Lung microvascular endothelial cell (primary cell): ENCODE data around the gene TRMT44. TPM values are rescaled to one million over a fixed set of nuclear protein-coding genes. Genes with fewer than 3 reads are reported as not detected.
"Not testable (repeated sequence)": the region's sequence is repeated elsewhere in the genome, so short reads cannot be mapped to it uniquely, and the experiment has no call there.

Experiments used
- DNase-seq, 2 donors: peaks; one replicate each; pipeline versions ENCODE4 v3.0.0 to v3.0.0-alpha.2; 2010; ENCODE audit warnings: low read depth in 2 of 2
- total RNA-seq: library from RNA; depleted of rRNA; stranded (reverse); fragments of >200 nt; gene quantifications from 2 replicates; pipeline ENCODE4 v1.2.1, GENCODE V29; 2014

TRMT44 gene
- total RNA-seq, 1 donor from 2014 or later, result 9.9 TPM

DNA sequence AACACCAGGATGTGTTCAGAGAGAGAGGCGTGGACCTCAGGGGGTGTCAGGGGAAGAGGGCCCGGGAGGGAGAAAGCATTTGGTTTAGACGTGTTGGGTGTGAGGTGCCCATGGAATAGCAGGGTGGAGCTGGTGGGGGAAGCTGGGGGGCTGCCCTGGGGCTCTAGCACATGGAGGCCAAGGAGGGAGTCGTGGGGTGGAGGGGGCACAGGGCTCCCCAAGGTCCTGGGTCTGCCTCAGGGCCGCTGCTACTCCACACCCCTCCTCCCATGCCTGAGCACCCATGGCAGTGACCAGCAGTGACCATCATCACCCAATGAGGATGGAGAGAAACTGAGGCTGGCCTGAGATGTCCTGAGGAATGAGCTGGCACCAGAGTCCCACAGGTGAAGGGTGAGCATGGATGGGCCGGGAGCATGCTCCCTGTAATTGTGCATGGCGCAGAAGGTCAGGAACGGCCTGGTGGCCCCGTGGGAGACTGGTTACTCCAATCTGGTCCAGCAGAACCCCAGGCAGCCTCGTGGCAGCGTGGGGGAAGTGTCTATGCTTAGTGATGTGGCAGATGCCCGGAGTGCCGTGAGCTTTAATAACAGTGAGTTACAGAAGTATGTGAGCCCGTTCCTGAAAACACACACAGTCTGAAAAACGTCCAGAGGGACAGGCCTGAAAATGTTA is 70.2 kb downstream of the TRMT44 start:
- DNase-seq, result no peak

DNA sequence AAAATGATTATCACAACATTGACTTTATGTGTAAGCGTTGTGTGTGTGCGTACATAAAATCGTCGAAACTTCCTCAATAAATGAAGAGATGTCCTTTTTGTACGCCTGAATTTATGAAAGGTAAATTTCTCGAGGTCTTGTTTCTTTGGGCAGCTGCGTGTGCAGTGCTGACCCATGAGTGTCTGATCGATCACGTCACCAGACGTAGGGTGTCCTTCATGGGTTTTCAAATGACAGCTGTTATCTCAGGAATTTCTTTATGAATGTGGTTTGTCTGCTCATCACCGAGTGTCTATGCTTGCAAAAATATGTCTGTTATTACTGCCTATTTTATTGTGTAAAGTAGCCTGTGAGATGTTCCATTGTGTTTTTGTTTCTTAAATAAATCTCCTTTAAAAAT is 71.9 kb downstream of the TRMT44 start:
- DNase-seq, result no peak

DNA sequence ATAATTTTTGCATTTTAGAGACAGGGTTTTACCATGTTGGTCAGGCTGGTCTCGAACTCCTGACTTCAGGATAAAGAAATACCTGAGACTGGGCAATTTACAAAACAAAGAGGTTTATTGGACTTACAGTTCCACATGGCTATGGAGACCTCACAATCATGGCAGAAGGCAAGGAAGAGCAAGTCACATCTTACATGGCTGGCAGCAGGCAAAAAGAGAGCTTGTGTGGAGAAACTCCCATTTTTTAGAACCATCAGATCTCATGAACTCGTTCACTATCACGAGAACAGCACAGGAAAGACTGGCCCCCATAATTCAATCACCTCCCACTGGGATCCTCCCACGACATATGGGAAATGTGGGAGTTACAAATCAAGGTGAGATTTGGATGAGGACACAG is 72.5 kb downstream of the TRMT44 start:
- not testable (repeated sequence) for DNase-seq

DNA sequence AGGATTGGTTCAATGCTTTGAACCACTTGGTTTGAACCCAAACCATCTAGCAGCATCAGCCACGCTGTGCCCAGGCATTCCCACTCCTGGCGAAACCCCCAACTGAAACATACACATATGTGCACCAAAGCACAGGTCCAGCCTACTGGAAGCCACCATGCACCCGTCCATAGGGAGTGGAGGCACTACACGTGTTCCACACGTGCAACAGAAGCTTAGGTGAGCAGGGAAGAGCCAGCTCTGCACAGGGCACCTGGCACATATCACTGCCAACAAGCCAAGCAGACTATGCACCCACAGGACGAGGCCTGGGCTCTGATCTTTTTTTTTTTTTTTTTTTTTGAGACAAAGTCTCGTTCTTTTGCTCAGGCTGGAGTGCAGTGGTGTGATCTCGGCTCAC is 73.4 kb downstream of the TRMT44 start:
- no peak for DNase-seq

DNA sequence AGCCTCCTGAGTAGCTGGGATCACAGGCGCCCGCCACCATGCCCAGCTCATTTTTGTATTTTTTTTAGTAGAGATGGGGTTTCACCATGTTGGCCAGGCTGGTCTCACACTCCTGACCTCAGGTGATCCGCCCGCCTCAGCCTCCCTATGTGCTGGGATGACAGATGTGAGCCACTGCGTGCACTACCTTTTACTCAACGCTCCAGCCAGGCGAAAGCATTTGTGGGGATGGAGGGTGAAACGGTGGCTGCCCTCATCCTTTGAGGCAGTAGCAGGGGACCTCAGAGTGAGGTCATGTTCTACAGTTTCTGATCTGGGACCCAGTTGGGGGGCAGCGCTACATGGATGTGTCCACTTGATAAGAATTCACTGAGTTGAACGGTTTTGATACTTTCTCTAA is 73.8 kb downstream of the TRMT44 start:
- DNase-seq, result no peak

DNA sequence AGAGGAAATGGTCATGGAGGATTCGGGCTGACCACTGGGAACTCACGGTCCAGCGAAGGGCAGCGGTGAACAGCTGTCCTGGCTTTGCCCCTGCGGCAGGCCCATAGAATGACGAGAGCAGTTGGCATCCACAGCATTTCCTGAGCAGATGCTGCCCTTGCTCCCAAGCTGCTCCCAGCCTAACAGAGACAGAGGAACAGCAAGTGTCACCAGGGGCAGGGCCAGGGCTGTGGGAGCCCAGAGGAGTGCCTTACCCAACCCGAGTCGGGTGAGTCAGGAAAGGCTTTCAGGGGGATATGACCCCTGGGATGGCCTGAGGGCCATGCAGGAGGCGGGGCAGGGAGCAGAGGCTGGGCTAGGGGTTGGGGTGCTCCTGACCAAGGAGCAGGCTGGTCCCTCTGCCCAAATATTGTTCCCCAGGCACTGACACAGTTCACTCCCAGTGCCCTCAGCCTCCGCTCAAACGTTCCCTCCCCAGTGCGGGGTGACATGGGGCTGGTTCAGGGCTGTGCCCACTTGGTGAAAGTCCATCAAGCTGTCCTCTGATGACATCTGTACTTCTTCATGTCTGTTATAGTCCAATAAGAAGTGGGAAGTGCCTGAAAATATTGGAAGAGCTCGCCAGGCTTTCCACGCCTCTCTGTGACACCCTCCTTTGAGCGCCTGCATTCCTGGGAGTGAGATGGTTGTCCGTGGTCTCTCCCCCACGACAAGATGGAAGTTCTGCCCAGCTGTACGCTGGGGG is 74.9 kb downstream of the TRMT44 start:
- peak; percentile 43 to 65 for DNase-seq

DNA sequence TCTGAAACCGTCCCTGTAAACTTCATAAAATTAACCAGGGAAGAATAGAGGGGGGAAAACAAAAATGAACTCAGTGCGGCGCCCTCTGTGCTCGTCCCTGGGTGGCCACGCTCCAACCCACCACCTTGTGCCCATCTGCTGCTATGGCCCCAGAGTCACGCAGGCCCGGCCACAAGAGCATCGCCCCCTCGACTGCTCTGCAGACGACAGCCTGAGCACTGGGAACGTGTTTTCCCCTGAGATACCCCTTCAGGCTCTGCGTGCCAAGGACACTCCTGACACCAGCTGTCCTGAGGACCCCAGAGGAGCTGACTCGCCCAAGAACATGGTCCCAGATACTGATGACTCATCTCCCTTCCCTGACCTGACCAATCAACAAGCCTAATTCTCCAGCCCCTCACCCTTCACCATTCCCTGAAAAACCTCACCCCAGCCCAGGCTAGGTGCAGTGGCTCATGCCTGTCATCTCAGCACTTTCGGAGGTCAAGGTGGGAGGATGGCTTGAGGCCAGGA is 75.5 kb downstream of the TRMT44 start:
- no peak for DNase-seq

DNA sequence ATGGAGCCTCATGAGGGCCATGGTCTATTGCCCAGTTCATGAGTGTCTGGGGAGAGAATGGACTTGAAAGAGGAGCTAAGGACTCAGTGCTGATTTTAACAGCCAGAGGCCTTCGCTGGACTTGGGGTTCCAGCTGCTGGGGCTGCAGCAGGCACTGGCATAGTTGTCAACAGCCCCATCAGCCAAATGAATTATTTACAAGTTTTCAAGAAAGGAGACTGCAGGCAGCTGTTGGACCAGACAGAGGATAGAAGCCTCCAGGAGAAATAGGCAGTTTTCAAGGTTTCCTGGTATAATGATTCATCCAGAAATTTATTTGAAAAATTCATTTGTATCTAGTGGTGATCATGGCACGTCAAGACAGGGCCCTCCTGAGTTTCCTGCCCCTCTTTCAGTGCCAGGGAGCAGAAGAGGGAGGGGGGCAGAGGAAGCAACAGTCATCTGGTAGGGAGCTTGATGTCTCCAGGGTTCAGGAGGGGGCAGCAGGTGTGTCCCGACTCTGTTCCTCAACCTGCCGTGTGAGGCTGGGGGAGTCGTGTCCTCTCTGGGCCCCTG is 76.5 kb downstream of the TRMT44 start:
- DNase-seq, result no peak

DNA sequence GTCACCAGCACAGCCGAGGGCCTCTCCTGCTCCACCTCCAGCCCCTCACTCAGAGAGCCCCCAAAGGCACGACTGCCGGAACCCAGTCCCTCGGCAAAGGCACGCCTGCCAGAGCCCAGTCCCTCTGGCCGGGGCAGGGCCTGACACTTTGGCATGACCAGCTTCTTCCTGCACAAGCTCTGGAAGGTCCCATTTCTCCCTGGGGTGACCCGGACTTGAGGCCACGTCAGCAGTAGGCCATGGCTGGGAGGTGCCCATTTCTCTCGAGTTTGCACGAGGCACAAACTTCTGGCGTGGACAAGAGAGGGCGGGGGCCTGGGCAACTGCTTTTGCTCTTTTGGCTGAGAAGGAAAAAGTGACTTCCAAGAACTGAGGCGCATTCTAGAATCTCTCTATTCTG is 77.4 kb downstream of the TRMT44 start:
- no peak for DNase-seq

DNA sequence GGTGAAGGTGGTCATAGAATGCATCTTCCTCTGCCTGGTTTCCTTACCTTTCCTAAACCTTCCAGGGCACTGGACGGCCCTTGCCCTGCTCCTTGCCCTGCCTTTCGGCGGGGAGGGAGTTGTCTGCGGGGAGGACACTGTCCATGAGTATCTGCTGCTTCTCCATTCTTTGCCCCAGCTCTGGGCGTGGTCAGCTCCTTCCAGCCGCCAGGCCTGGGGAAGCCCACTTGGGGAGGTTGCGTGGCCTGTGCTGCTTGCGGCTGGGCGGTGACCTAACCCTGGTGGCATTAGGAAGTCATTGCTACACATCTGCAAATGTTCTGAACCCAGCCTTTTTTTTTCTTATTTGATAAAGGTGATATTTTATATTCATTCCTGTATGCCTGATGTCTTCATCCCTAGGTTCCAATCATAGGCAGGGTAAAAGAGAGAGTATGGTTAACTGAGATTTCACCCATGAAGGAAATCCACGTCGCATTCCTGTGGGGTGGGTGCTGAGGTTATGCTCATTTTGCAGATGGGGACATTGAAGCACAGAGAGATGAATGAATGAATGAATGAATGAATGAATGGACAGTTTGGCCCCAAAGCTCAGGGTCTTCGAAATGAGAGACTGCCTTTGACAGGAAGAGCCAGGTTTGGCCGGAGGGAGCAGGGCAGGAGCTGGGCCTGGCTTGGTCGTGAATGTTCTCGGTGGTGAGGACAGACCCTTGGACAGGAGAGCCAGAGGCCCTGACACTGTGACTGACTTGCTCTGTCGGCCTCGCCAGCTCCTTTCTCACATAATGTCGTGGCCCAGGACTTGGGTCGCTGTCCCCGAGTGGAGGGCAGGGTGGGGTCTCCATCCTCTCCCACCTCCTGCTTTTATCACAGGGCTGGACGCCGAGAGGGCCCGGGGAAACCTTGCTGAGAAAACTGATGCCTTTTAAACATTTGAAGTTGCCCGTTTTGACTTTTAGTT is 81.9 kb downstream of the TRMT44 start:
- no peak for DNase-seq

DNA sequence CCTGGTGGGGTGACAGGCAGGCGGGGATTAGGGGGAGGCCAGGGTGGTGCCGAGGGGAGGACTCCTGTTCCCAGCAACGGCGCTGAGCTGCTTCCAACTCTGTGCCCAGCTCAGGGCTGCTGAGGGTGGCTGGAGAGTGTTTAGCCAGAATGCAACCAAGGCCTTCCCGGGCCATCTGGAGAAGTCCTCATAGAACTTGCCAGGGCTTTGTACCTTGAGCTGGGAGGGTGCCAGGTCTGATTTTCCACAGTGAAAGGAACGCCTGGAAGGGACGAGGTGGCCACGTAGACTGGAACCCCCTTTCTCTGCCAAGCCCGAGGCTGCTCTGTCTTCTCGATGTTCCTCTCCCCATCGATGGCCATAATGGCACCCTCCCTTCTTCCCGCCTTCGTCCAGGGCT is 82.6 kb downstream of the TRMT44 start:
- DNase-seq, result no peak

DNA sequence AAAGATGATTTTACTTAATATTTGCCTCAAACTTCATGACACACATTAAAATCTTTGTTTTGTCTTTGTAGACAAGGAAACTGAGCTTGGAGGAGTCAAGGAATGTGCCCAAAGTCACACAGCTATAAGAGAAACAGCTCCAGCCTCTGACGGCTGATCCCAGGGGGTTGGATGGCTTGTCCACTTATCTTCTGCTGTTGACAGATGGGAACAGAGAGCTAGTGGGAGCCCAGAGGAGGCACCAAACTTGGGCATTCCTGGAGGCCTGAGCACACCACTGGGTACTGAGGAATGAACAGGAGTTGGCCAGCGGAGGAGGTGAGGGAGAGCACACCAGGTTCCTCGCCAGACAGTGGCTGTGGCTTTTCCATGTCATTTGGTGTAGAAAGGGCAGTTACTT is 83.2 kb downstream of the TRMT44 start:
- DNase-seq, result no peak

DNA sequence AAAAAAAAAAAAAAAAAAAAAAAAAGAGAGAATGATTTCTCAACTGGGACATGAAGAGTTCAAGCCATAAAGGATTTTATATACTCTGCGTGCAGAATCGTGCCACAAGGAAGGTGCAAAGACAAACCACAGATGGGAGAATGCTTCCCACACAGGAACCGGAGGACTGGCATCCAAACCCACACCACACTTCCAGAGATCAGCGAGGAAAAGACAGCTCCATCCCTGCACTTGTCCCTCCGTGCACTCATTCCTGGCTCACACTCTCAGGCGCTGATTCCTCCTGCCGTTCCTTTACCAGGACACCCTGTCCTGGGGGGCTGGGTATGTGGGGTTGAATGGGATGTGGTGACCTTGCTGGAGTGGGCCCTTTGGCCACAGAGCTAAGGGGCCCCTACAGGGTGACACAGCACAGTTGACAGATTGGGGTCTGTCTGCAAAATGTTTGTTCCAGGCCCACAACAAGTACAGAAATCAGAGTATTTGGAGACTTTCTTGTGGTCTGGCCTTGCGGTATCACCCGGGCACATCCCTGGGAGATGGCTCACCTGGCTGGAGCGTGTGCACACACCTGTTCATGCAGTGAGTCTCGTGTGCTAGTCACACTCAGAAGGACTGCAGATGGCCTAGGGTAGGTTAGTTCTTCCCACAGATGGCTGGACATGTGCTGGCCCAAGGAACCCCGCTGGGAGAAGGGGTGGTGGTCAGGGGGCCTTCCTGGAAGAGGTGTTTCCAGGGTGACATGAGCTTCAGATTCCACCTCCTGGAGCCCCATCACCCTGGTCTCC is 84.2 kb downstream of the TRMT44 start:
- no peak for DNase-seq

DNA sequence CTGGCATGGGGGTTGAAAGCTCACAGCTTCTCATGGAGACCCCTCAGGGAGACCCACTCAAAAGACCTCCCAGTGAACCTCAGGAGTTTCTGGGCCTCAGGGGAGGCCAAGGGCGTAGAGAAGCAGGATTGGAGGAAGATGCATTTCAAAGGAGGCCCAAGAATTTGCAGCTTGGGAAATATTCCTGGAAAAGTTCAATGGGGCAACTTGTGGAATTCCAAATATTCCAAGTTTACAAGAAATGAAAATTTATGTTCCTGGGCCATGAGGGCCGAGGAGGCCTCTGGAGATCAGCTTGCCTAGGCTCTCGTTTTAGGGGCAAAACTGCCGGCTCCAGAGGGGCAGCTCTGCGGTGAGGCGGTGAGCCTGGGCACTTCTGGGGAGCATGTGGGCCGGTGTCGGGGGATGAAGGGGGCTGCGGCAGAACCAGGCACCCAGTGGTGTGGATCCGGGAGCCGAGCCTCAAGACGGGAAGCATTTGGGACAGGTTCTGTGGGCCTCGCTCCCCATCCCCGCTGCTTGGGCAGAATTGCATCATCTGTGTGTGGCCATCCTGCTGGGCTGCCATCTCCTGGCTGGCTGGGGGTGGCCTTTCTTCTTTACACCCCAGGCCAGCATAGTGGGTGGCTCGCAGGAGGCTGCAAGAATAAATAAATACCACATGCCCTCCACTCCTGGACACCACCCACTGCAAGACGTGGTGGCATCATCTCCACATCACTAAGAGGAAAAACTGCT is 85.0 kb downstream of the TRMT44 start:
- DNase-seq, result no peak

Other genes with a start within 250 kb of the TRMT44 start
- 96.8 and 147 TPM in 2 replicates for gene SH3TC1, start 241.5 kb upstream of the TRMT44 start, total RNA-seq
- gene HTRA3, start 171.0 kb upstream of the TRMT44 start, total RNA-seq, result 1.2 and 2.6 TPM in 2 replicates
- 22.6 and 24.0 TPM in 2 replicates for gene ACOX3, start 54 bp upstream of the TRMT44 start, total RNA-seq
- not detected in 2 replicates for gene GPR78, start 139.6 kb downstream of the TRMT44 start, total RNA-seq
- gene CPZ, start 152.0 kb downstream of the TRMT44 start, total RNA-seq, result not detected in 2 replicates